Ovary (tissue), 3 donors: ENCODE data around the gene CDC42BPB.

ENCODE experiments used
- EP300 ChIP-seq: sonication (generic); formaldehyde crosslinking; IDR thresholded peaks from one replicate; pipeline ENCODE4 v1.6.1; 2017; ENCODE audit warnings: antibody characterized with exemption
- POLR2A ChIP-seq: fragments of 450-650 bp; IDR thresholded peaks from one replicate; pipeline ENCODE4 v1.6.1; 2017; ENCODE audit warnings: antibody characterized with exemption, mild to moderate bottlenecking, moderate library complexity
- TF ChIP-seq, protein P1 (sequence below), 3 donors: fragments of 450-650 bp in 2 of 3; fragments of 200-600 bp in 1 of 3; IDR thresholded peaks; one replicate each; pipeline versions ENCODE4 v1.5.1 to v1.8.0; 2016 to 2022; ENCODE audit warnings: antibody characterized with exemption in 3 of 3, mild to moderate bottlenecking in 1 of 3
- donor health status: DM: no; HTN: no; CAD: no.

DNA sequence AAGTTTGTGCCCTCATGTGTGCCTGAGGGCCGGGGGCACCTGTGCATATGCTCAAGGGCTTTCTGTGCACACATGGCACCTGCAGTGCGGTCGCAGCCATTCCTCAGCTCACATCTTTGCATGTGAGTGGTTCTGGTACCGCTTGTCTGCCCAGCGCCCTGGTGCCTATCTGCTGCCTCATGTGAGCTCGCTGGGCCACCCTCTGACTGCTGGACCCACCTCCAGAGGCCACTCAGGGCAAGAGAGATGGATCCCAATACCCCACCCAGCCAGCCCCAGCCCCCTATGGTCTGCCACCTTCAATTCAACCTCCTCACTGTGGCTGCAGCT is 140.3 kb downstream of the CDC42BPB start:
- TF ChIP-seq, protein P1, sequence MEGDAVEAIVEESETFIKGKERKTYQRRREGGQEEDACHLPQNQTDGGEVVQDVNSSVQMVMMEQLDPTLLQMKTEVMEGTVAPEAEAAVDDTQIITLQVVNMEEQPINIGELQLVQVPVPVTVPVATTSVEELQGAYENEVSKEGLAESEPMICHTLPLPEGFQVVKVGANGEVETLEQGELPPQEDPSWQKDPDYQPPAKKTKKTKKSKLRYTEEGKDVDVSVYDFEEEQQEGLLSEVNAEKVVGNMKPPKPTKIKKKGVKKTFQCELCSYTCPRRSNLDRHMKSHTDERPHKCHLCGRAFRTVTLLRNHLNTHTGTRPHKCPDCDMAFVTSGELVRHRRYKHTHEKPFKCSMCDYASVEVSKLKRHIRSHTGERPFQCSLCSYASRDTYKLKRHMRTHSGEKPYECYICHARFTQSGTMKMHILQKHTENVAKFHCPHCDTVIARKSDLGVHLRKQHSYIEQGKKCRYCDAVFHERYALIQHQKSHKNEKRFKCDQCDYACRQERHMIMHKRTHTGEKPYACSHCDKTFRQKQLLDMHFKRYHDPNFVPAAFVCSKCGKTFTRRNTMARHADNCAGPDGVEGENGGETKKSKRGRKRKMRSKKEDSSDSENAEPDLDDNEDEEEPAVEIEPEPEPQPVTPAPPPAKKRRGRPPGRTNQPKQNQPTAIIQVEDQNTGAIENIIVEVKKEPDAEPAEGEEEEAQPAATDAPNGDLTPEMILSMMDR (IDR thresholded peaks at IDR 0.05): no peak
- no peak for TF ChIP-seq EP300
- no peak for TF ChIP-seq POLR2A
